Measurements from ENCODE around the gene FKBP10. TPM values are rescaled to one million over a fixed set of nuclear protein-coding genes. Genes with fewer than 3 reads are reported as not detected.

Gene FKBP10
- total RNA-seq, 2 donors from 2014 or later: 179 to 291 TPM

DNA sequence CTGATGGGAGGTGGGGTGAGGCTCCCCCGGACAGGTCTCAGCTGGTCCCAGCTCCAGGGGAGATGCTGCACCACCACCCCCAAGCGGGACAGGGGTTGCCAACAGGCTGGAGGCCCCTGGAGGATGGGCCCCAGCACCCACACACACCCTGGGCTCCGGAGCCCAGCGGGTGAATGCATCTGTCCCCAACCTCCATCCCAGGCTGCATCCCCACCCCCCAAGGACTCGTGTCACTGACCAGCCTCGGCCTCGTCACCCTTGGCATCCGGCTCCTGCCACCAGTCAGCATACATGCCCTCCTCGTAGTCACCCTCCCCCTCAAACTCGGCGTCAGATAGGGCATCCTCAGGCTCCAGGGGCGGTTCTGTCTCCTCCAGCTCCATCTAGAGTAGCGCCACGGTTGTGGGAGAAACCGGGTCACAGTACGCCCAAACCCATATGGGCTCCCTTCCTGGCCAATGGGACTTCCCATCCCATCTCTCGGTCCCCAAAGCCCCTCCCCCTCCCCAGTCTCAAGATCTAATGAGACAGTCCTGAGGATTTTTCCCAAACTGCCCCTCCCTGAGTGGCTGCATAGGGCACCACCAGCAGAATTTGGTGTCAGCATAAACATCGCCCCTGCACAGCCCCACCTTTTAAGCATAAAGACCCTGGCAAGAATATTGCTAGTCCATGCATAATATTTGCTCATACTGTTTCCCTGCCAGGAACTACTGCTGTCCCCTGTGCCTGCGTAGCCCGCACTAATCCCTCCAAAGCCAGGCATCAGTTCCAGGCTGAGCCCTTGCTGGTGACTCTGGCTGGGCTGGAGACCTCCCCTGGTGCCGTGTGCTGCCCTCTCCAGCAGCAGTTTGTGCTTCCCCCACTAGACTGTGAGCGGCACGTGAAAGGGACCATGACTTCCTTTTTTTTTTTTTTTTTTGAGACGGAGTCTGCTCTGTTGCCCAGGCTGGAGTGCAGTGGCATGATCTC lies 9.5 kb upstream of the FKBP10 start:
- Mint-ChIP-seq H3K36me3 (ENCODE audit: low read depth) (peaks cover 24% of the 10 kb centered on the region), H3K4me1 (peaks cover 9% of the 10 kb centered on the region), H3K9me3 (no peaks in the 10 kb centered on the region), H3K4me3 (no peak overlapping the region), H3K27me3 (ENCODE audit: insufficient read depth) (no peaks in the 10 kb centered on the region), H3K27ac (no peak overlapping the region)
- TF ChIP-seq, protein P1, sequence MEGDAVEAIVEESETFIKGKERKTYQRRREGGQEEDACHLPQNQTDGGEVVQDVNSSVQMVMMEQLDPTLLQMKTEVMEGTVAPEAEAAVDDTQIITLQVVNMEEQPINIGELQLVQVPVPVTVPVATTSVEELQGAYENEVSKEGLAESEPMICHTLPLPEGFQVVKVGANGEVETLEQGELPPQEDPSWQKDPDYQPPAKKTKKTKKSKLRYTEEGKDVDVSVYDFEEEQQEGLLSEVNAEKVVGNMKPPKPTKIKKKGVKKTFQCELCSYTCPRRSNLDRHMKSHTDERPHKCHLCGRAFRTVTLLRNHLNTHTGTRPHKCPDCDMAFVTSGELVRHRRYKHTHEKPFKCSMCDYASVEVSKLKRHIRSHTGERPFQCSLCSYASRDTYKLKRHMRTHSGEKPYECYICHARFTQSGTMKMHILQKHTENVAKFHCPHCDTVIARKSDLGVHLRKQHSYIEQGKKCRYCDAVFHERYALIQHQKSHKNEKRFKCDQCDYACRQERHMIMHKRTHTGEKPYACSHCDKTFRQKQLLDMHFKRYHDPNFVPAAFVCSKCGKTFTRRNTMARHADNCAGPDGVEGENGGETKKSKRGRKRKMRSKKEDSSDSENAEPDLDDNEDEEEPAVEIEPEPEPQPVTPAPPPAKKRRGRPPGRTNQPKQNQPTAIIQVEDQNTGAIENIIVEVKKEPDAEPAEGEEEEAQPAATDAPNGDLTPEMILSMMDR (conservative IDR thresholded peaks at IDR 0.05): no peak
- Histone ChIP-seq H3K27me3 (ENCODE audit: control insufficient read depth, insufficient read depth, low read length, poor library complexity, severe bottlenecking) (no peaks in the 10 kb centered on the region), H3K36me3 (ENCODE audit: control insufficient read depth, insufficient read depth, low read length) (no peaks in the 10 kb centered on the region), H3K4me1 (ENCODE audit: control insufficient read depth, insufficient read depth, low read length) (peaks cover 6% of the 10 kb centered on the region), H3K4me3 (ENCODE audit: low read length) (no peak overlapping the region), H3K9me3 (ENCODE audit: control insufficient read depth, low read length) (no peaks in the 10 kb centered on the region), H3K27ac (ENCODE audit: low read depth, low read length) (no peak overlapping the region), H3K9ac (ENCODE audit: extremely low read depth, low read length, poor library complexity, severe bottlenecking) (no peak overlapping the region)
- DNase-seq: no peak
- WGBS, 2 experiments (ENCODE audit: insufficient coverage in 1 of 2, insufficient read length in 1 of 2): 86 to 87% methylated on average over 12 to 24 of the region's 24 CpGs

DNA sequence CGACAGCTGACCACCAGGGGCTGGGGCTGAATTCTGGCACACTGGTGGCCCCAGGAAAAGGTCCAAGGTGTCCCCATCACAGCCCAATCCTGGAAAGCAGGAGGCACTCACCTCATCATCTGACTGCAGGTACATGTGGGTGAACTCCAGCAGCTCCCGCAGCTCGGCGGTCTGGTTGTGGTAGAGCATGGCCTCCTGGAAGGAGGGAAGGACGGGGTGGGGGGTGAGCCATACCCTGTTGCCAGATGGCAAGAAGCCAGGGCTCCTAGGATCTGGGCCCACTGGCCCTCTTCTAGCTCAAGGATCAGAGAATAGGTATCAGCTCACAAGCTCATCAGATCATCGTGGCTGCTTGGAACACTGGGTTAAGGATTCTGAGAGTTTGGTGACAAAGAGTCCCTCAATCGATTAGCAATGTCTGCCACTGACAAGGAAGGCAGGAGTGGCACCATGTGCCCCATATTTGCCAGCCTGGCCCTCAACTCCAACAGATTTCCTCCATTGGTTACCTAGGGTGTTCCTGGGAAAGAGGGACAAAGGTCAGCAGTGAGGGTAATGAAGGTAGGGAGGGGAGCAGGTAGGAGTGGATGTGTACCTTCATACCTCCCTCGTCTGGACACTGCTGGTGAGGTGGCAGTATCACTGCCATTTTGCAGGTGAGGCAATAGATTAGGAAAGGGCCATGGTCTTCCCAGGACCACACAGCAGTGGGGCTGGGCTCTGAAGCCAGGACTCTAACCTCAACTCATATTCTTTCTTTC lies 5.9 kb upstream of the FKBP10 start:
- DNase-seq: no peak
- no peaks in the 10 kb centered on the region for H3K9me3 Mint-ChIP-seq
- TF ChIP-seq, protein P1 (conservative IDR thresholded peaks at IDR 0.05): no peak
- H3K36me3 Mint-ChIP-seq (ENCODE audit: low read depth): peaks cover 26% of the 10 kb centered on the region
- H3K27ac ChIP-seq (ENCODE audit: low read depth, low read length): no peak overlapping the region
- H3K9ac ChIP-seq (ENCODE audit: extremely low read depth, low read length, poor library complexity, severe bottlenecking): no peak overlapping the region
- peaks cover 2% of the 10 kb centered on the region for H3K4me1 Mint-ChIP-seq
- no peaks in the 10 kb centered on the region for H3K9me3 ChIP-seq (ENCODE audit: control insufficient read depth, low read length)
- no peak overlapping the region for H3K4me3 ChIP-seq (ENCODE audit: low read length)
- H3K4me3 Mint-ChIP-seq: no peak overlapping the region
- no peak overlapping the region for H3K27ac Mint-ChIP-seq
- 91 to 98% methylated on average over 7 to 8 of the region's 8 CpGs for WGBS, 2 experiments (ENCODE audit: insufficient coverage in 1 of 2, insufficient read length in 1 of 2)
- H3K4me1 ChIP-seq (ENCODE audit: control insufficient read depth, insufficient read depth, low read length): no peaks in the 10 kb centered on the region
- H3K27me3 ChIP-seq (ENCODE audit: control insufficient read depth, insufficient read depth, low read length, poor library complexity, severe bottlenecking): no peaks in the 10 kb centered on the region
- H3K36me3 ChIP-seq (ENCODE audit: control insufficient read depth, insufficient read depth, low read length): no peaks in the 10 kb centered on the region
- H3K27me3 Mint-ChIP-seq (ENCODE audit: insufficient read depth): peaks cover 12% of the 10 kb centered on the region

DNA sequence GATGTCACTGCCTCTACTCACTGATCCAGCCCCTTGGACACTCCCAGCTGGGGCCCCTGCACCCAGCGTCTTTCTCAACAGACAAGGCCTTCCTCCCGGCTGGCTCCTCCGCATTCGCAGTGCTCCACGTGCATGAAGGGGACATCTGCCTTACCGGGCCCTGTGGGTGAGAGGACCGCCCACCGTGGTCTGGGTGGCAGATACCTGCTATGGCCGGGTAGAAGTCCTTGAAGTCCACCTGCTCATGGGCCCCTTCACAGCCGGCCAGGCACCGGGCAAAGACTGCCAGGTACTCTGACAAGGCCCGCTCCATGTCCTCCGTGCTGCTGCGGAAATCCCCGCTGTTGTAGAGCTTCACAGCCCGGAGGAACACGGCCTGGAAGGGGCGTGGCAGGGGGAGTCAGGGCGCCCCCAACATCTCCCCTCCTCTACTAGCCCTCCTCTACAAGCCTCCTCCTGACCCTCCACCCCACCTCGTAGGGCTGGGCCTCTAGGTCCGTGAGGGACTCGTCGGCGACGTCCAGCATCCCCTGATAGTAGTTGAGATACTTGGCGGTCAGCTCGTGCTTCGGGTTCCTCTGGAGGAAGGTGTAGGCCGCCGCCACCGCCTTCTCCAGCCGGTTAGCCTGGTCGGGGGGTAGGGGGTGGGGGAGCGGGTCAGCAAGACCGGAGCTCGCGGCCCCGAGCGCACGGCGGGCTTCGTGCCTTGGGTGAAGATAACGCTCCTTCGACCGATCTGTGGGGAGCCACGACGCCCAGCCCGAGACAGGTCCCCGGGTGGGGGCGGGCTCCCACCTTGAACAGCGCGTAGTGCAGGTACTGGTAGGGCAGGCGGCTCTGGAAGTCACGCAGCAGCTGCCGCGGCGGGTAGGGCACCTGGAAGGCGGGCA lies 1.9 kb upstream of the FKBP10 start:
- Histone ChIP-seq H3K4me1 (ENCODE audit: control insufficient read depth, insufficient read depth, low read length) (no peaks in the 10 kb centered on the region), H3K4me3 (ENCODE audit: low read length) (peak overlapping the region; percentile 87), H3K9me3 (ENCODE audit: control insufficient read depth, low read length) (no peaks in the 10 kb centered on the region), H3K27me3 (ENCODE audit: control insufficient read depth, insufficient read depth, low read length, poor library complexity, severe bottlenecking) (no peaks in the 10 kb centered on the region), H3K27ac (ENCODE audit: low read depth, low read length) (peak overlapping the region; percentile 66), H3K36me3 (ENCODE audit: control insufficient read depth, insufficient read depth, low read length) (no peaks in the 10 kb centered on the region), H3K9ac (ENCODE audit: extremely low read depth, low read length, poor library complexity, severe bottlenecking) (peak overlapping the region; percentile 62)
- Mint-ChIP-seq H3K27me3 (ENCODE audit: insufficient read depth) (peaks cover 12% of the 10 kb centered on the region), H3K9me3 (no peaks in the 10 kb centered on the region), H3K36me3 (ENCODE audit: low read depth) (peaks cover 13% of the 10 kb centered on the region), H3K4me3 (peak overlapping the region; percentile 79), H3K4me1 (peaks cover 13% of the 10 kb centered on the region), H3K27ac (no peak overlapping the region)
- TF ChIP-seq, protein P1 (conservative IDR thresholded peaks at IDR 0.05): no peak
- DNase-seq: peak; percentile 85
- WGBS, 2 experiments (ENCODE audit: insufficient coverage in 1 of 2, insufficient read length in 1 of 2): 28 to 82% methylated on average over 11 to 58 of the region's 58 CpGs

Data from endodermal cell (in vitro differentiated cells).